ENCODE results near the gene JCAD.
"Not testable (repeated sequence)": the region's sequence is repeated elsewhere in the genome, so short reads cannot be mapped to it uniquely, and the experiment has no call there.

The JCAD gene

GRCh38 chr10:29987471-29987870 lies 71.9 kb downstream of the JCAD start:
- TF ChIP-seq CTCF (IDR thresholded peaks at IDR 0.05; ENCODE audit: control extremely low read depth, extremely low read depth, low read depth, missing control alignments): no peak
- no peak for DNase-seq (ENCODE audit: extremely low spot score)
- CTCF ChIA-PET: no interaction called here
- POLR2A ChIA-PET: no interaction called here

GRCh38 chr10:29982997-29983648 lies 76.3 kb downstream of the JCAD start:
- no peak for DNase-seq (ENCODE audit: extremely low spot score)
- POLR2A ChIA-PET: no interaction called here
- TF ChIP-seq CTCF (IDR thresholded peaks at IDR 0.05; ENCODE audit: control extremely low read depth, extremely low read depth, low read depth, missing control alignments): no peak
- CTCF ChIA-PET: interaction anchor here (1.6 kb wide), 1 partner anchor 15 kb away, joined by 7 read pairs; no protein-coding TSS in a partner anchor

GRCh38 chr10:29981510-29981909 lies 77.9 kb downstream of the JCAD start:
- CTCF ChIA-PET: interaction anchor here (0.8 kb wide), 1 partner anchor 17 kb away, joined by 3 read pairs; no protein-coding TSS in a partner anchor

GRCh38 chr10:29980084-29980483 lies 79.3 kb downstream of the JCAD start:
- CTCF ChIA-PET: interaction anchor here (1.2 kb wide), 1 partner anchor 21 kb away, joined by 3 read pairs; no protein-coding TSS in a partner anchor
- TF ChIP-seq CTCF (IDR thresholded peaks at IDR 0.05; ENCODE audit: control extremely low read depth, extremely low read depth, low read depth, missing control alignments): no peak
- POLR2A ChIA-PET: no interaction called here
- DNase-seq (ENCODE audit: extremely low spot score): no peak

More at GRCh38 chr10:29981510-29981909, 77.9 kb downstream of the JCAD start:
- TF ChIP-seq CTCF (IDR thresholded peaks at IDR 0.05; ENCODE audit: control extremely low read depth, extremely low read depth, low read depth, missing control alignments): no peak
- no peak for DNase-seq (ENCODE audit: extremely low spot score)
- POLR2A ChIA-PET: no interaction called here

- POLR2A ChIA-PET; DNase-seq (ENCODE audit: extremely low spot score): not testable (repeated sequence)
- CTCF ChIA-PET: interaction anchor here (1.2 to 1.4 kb wide), 2 partner anchors 19 to 22 kb away, joined by 3 to 4 read pairs; no protein-coding TSS in a partner anchor
These were observed 80.0 kb downstream of the JCAD start for GRCh38 chr10:29979421-29979779.

GRCh38 chr10:29977171-29977570 lies 82.2 kb downstream of the JCAD start:
- DNase-seq (ENCODE audit: extremely low spot score): no peak
- TF ChIP-seq CTCF (IDR thresholded peaks at IDR 0.05; ENCODE audit: control extremely low read depth, extremely low read depth, low read depth, missing control alignments): no peak
- ChIA-PET CTCF (no interaction called here), POLR2A (no interaction called here)

- ChIA-PET CTCF (interaction anchor here (1.1 kb wide), 1 partner anchor 22 kb away, joined by 4 read pairs; no protein-coding TSS in a partner anchor), POLR2A (no interaction called here)
- no peak for TF ChIP-seq CTCF (IDR thresholded peaks at IDR 0.05; ENCODE audit: control extremely low read depth, extremely low read depth, low read depth, missing control alignments)
- DNase-seq (ENCODE audit: extremely low spot score): no peak
These were observed 83.3 kb downstream of the JCAD start for GRCh38 chr10:29976134-29976533.

Measured in GM10248 (cell line).